ENCODE measurements around the gene SPINK14. TPM values are rescaled to one million over a fixed set of nuclear protein-coding genes. Genes with fewer than 3 reads are reported as not detected.

Gene SPINK14
- not detected in 2 replicates for polyA plus RNA-seq (2011; rRNA removed)
- polyA minus RNA-seq (2011; rRNA and poly(A)+ RNA removed), result not detected in 2 replicates

DNA sequence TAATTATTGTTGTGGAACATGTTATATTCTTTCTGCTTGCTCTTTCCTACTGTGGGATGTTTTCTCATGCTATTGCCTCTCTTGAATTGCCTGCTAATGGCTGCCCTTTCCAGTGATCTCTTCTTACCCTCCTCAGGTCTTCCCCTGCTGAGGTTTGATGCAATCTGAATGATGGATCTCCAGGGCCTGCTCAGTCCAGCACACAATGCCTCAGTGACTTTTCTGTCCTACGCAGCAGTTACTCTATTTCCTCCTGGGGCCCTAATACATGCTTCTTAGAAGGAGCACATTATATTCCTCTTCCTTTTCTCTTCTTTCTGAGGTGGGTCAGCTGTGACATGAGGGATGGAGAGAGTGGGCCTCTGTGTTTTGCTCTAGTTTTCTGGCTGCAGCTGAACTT is at the start of gene SPINK14:
Gene SPINK14, plus strand, starts transcription at position 301 of the 400 bp plus-strand sequence. CDS start 1,187 bp downstream, outside the sequence.
- Histone ChIP-seq H3K4me3 (ENCODE audit: low read depth, low read length) (no peak within 1 kb of the TSS), H3K9me3 (ENCODE audit: control insufficient read depth, insufficient read depth, low read length) (no peaks in the 10 kb centered on the region), H3K27ac (ENCODE audit: low read depth, low read length) (no peak within 1 kb of the TSS), H3K27me3 (ENCODE audit: control insufficient read depth, insufficient read depth, low read length) (no peaks in the 10 kb centered on the region)
- DNase-seq (ENCODE audit: low read depth, low spot score), result no peak
- ChIA-PET CTCF (no interaction called here), POLR2A (no interaction called here)
- no peak for TF ChIP-seq CTCF (IDR thresholded peaks at IDR 0.05; ENCODE audit: low read depth, low read length)

DNA sequence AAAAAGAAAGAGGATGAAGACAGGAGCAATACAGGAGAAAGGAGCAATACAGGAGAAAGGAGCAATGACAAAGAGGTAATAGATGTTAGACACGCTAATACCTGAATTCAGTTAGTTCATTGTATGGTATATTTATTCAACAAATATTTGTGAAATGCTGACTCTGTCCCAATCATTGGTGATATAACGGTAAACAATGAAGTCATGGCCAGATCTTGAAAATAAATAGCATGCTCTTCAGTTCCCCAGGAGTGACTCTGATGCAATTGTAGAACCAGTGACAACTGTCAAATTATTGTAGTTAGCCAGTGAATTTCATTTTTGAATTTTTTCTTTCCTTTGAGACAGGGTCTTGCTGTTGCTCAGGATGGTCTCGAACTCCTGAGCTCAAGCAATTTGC is 48.0 kb upstream of the SPINK14 start:
- ChIA-PET POLR2A (no interaction called here), CTCF (interaction anchor here (0.7 to 1.9 kb wide), 6 partner anchors 25 to 612 kb away, joined by 3 to 4 read pairs (median 4); no protein-coding TSS in a partner anchor)
- H3K27me3 ChIP-seq (ENCODE audit: control insufficient read depth, insufficient read depth, low read length), result no peaks in the 10 kb centered on the region
- H3K4me3 ChIP-seq (ENCODE audit: low read depth, low read length), result no peak overlapping the region
- TF ChIP-seq CTCF (IDR thresholded peaks at IDR 0.05; ENCODE audit: low read depth, low read length), result no peak
- no peaks in the 10 kb centered on the region for H3K9me3 ChIP-seq (ENCODE audit: control insufficient read depth, insufficient read depth, low read length)
- no peak for DNase-seq (ENCODE audit: low read depth, low spot score)
- no peak overlapping the region for H3K27ac ChIP-seq (ENCODE audit: low read depth, low read length)

GRCh38 chr5:148125641-148126040 is 42.7 kb upstream of the SPINK14 start:
- Histone ChIP-seq H3K27me3 (ENCODE audit: control insufficient read depth, insufficient read depth, low read length) (no peaks in the 10 kb centered on the region), H3K27ac (ENCODE audit: low read depth, low read length) (no peak overlapping the region), H3K9me3 (ENCODE audit: control insufficient read depth, insufficient read depth, low read length) (no peaks in the 10 kb centered on the region), H3K4me3 (ENCODE audit: low read depth, low read length) (no peak overlapping the region)
- POLR2A ChIA-PET, result no interaction called here
- CTCF ChIA-PET, result interaction anchor here (1.5 to 1.8 kb wide), 2 partner anchors 249 to 605 kb away, joined by 4 to 5 read pairs; no protein-coding TSS in a partner anchor
- no peak for DNase-seq (ENCODE audit: low read depth, low spot score)
- peak; percentile 39 for TF ChIP-seq CTCF (IDR thresholded peaks at IDR 0.05; ENCODE audit: low read depth, low read length)

DNA sequence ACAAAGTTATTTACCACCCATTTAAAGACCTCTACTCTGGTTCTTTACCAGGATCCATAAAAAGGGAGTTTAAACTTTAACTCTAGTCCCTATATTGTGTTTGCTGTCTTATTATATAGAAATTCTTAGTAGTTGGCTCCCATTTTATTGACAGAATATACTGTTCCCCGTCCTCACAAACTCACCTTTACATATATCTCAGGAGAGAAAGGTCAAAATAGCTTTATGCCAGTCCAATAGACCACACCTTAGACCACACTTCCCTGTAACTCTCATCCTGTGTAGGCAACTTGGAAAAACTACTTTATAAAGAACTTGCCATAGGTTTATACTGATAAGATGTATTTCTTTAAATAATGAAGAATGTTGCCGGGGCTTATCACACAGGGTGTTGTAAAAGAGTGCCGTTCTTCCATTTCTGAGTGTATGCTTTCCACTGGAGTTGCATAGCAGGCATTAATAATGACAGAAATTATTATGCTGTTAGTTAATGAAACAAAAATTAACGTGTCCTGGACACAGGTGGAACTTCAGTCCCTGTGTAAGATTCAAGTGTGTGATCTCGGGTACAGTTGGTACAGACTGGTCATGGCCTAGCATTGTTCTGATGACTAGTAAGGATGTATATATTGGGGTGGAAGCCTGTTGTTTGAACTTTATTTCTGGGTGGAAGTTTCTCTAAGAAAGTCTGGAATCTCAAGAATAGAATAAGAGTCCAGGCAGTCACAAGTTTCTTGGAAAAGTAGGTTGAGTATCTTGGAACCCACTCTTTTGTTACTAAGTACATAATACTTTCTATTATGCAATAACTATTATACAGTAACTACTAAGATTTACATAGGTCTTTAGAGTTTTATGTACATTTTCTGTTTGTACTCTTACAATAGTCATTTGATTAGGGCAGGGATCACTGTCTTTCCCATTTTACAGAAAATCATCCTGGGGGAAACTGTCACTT is 33.0 kb upstream of the SPINK14 start:
- TF ChIP-seq CTCF (IDR thresholded peaks at IDR 0.05; ENCODE audit: low read depth, low read length), result no peak
- Histone ChIP-seq H3K4me3 (ENCODE audit: low read depth, low read length) (no peak overlapping the region), H3K27ac (ENCODE audit: low read depth, low read length) (no peak overlapping the region), H3K9me3 (ENCODE audit: control insufficient read depth, insufficient read depth, low read length) (no peaks in the 10 kb centered on the region), H3K27me3 (ENCODE audit: control insufficient read depth, insufficient read depth, low read length) (no peaks in the 10 kb centered on the region)
- ChIA-PET POLR2A (no interaction called here), CTCF (no interaction called here)
- DNase-seq (ENCODE audit: low read depth, low spot score), result no peak

DNA sequence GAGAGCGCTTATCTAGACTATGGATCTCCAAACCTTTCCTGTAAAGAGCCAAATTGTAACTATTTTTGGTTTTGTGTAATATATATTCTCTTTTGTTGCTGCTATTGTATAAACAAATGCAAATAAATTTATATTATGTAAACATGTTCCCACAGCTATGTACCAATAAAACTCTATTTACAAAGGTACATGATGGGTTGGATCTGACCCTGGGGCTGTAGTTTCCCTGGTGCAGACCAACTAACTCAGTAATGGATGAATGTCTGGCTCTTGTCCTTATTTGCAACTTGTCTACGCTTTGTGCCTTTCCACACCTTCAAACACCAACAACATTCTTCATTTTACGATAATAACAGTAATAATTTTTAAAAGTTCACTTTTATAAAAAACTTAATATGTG is 27.5 kb upstream of the SPINK14 start:
- H3K4me3 ChIP-seq (ENCODE audit: low read depth, low read length), result no peak overlapping the region
- no peak overlapping the region for H3K27ac ChIP-seq (ENCODE audit: low read depth, low read length)
- no peaks in the 10 kb centered on the region for H3K9me3 ChIP-seq (ENCODE audit: control insufficient read depth, insufficient read depth, low read length)
- TF ChIP-seq CTCF (IDR thresholded peaks at IDR 0.05; ENCODE audit: low read depth, low read length), result no peak
- H3K27me3 ChIP-seq (ENCODE audit: control insufficient read depth, insufficient read depth, low read length), result no peaks in the 10 kb centered on the region
- POLR2A ChIA-PET, result no interaction called here
- DNase-seq (ENCODE audit: low read depth, low spot score), result no peak
- CTCF ChIA-PET, result interaction anchor here (1.0 kb wide), 1 partner anchor 283 kb away, joined by 3 read pairs; no protein-coding TSS in a partner anchor
